Posterior cingulate gyrus (tissue), 11 donors: ENCODE data around the gene PIGR.

Experiments
- DNase-seq, 10 donors: peaks; one replicate each; pipeline versions ENCODE4 v3.0.0 to v3.0.0-alpha.2; 2020 to 2021; ENCODE audit warnings: mixed read lengths in 3 of 10
- intact Hi-C: fragments of 100-400 bp; cut with DNase I; formaldehyde crosslinking; loops from one replicate; pipeline ENCODE4 v1.15.1; 2023

PIGR gene, protein sequence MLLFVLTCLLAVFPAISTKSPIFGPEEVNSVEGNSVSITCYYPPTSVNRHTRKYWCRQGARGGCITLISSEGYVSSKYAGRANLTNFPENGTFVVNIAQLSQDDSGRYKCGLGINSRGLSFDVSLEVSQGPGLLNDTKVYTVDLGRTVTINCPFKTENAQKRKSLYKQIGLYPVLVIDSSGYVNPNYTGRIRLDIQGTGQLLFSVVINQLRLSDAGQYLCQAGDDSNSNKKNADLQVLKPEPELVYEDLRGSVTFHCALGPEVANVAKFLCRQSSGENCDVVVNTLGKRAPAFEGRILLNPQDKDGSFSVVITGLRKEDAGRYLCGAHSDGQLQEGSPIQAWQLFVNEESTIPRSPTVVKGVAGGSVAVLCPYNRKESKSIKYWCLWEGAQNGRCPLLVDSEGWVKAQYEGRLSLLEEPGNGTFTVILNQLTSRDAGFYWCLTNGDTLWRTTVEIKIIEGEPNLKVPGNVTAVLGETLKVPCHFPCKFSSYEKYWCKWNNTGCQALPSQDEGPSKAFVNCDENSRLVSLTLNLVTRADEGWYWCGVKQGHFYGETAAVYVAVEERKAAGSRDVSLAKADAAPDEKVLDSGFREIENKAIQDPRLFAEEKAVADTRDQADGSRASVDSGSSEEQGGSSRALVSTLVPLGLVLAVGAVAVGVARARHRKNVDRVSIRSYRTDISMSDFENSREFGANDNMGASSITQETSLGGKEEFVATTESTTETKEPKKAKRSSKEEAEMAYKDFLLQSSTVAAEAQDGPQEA

DNA sequence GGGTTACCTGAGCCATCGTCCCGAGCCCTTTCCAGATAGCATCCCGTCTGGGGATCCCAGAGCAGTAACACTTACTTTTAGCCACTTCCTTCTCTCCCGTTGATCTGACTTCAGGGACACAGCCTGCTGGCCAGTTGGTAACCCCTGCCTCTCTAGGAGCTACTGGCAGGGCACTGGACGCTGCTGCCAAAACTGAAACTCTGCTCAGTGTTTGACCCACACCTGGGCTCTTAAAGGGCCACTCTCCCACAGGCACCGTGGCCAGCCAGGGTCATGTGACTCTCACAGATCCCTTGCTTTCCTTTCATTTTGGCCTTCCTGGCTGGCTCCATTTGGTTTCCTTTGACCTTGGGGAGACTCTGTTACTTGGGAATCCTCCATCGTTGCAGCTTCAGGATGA, at the start of gene PIGR:
PIGR (minus strand) TSS at position 206 of the 400 bp plus-strand sequence. CDS start 5,935 bp downstream, outside the sequence.
- no peak for DNase-seq
- intact Hi-C loops = no loop called here

DNA sequence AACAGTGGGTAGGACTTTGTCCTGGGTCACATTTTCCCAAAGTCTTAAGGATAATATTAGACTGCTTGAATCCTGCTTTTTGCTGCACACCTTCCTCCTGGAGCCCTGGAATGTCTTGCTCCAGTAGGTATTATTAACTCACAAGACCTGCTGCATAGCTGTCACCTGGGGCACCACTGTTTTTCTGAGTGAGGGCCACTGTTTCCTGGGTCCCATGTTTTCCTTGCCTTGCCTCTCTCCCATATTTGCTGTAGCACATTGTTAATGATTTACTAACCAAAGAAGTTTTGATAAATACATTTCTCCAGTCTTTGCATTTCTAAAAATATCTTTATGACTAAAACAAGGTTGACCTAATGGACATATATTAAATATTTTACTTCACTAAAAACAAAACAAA, 46.5 kb upstream of the PIGR start:
- no peak for DNase-seq
- intact Hi-C loops = no loop called here

DNA sequence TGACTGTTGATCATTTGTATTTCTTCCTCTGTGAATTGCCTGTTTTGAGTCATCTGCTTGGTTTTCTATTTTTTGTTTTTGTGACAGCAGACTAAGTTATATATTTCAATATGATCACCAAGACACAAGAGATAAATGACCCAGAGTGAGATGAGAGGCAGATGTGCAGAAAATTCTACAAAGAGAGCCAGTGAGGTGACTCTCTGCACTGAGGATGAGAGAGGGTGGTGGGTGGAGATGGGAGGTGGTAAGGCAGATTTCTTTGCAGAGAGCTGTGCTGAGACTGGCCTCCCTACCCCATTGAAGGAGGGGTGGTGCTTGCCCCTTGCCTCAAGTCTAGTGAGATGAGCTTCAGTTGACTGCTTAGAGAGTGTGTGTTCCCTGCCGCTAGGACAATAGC, 41.6 kb upstream of the PIGR start:
- DNase-seq = no peak
- intact Hi-C loops = loop anchor here (10.0 kb wide), 1 partner anchor 493 kb away; no protein-coding TSS in a partner anchor

DNA sequence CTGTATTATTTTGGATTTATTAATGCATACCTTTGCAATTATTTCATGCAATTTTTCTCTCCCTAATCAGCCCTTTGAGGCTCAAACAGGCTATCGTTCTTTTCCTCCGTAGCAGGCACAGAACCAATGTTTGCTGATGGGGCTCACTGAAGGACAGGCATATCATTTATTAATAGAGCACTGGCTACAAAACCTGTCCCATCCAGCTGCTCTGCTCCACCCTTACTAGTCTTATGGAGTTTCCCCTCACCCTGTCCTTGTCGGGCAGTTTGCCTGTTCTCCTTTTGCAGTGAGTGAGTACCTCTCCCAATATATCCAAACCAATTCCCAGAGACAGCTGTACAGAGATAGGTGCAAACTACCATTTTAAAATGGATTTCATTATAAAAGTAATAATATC, 40.6 kb upstream of the PIGR start:
- intact Hi-C loops = loop anchor here (10.0 kb wide), 1 partner anchor 492 kb away; no protein-coding TSS in a partner anchor

DNA sequence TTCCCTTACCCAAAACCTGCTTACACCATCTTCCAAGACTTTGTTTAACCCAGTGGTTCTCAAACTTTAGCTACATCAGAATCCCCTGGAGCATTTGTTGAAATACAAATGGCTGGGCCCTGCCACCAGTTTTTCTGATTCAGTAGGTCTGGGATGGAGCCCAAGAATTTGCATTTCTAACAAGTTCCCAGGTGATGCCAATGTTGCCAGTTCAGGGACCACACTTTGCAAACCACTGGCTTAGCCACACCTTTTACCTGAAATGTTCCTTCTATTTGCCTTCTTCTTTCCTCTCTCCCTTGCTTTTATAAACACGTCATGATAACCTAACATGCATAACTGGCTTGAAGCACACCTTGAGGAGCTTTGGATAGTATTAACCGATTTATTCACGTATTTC, 40.1 kb upstream of the PIGR start:
- DNase-seq = no peak

More for the DNA sequence above, 40.6 kb upstream of the PIGR start:
- no peak for DNase-seq

DNA sequence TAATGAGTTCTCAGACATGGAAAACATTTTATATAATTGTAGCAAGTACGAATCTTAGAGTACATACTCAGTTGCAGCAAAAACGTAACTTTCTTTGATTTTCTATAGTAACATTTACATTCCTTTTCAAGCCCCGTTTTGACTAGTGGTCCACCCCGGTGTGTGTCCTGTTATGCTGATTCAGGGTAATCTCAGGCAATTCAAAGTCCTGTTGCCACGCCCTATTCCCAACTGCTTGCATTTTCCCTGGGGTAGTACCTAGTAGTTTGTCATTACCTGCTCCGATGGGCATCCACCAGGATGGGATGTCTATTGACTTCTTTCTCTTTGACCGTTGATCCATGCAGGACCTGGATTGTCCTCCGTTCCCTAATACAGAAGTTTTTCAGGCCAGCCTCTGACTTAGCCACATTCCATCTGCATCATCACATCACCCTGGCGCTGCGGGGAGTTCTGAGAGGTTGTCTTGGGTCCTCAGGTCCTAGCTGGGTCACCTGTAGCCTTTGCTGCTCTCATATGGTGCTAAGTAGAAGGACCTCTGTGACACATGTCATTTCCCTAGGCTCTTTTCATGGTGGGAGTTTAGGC, 39.0 kb upstream of the PIGR start:
- intact Hi-C loops = loop anchor here (10.0 kb wide), 1 partner anchor 490 kb away; no protein-coding TSS in a partner anchor
- DNase-seq = no peak

More for the DNA sequence above, 40.1 kb upstream of the PIGR start:
- intact Hi-C loops = loop anchor here (10.0 kb wide), 1 partner anchor 492 kb away; no protein-coding TSS in a partner anchor

DNA sequence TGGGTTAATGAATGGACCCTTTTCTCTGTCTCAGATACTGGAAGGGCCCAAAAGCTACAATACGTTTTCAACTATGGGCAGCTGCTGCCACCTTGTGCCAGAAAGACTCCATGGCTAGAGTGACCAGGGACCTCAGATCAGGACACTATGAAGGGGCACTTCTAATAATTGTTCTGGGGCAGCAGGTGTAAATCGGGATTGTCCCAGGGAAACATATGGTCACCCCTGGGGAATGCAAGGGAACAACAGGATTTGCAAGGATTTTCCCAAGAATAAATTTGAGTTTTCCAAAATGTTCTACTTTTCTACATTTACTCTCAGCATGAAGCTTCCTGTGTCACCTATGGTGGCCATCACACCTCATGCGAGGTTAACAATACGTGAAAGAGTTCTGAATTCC, 36.0 kb upstream of the PIGR start:
- intact Hi-C loops = loop anchor here (2.0 to 10.0 kb wide), 3 partner anchors 250 to 487 kb away; partner anchors contain the start of gene DYRK3
- DNase-seq = peak in 8 of 10 donors; percentile 16 to 93 (median 66)

DNA sequence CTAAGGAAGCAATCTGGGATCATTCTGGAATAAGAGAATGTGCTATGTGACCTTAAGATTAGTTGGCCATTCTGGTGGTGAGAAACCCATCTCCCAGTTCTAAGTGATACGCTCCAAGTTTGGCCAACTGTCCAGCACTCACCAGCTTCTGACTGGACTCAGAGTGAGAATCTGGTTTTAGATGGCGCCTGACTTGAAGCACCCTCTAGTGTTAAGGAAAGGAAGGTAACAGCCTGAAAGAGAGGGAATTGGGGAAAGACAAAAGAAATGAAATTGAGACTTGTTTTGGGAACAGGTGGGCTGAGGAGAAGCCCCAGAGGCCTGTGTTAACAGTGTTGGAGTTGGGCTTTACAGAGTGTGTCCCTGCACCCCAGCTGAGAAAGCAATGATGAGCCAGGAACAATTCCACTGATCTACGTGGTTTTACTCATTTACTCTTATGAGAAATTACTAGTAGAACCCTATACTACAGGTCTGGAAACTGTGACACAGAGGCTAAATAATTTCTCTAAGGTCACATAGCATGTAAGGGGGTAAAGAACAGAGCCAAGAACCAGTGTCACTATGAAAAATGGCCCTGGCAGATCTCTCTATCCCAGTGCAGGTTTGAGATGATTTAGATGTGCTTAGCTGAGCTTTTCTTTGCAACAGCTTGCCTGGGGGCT, 33.2 kb upstream of the PIGR start:
- no peak for DNase-seq
- intact Hi-C loops = loop anchor here (5.0 to 10.0 kb wide), 2 partner anchors 247 to 485 kb away; no protein-coding TSS in a partner anchor

DNA sequence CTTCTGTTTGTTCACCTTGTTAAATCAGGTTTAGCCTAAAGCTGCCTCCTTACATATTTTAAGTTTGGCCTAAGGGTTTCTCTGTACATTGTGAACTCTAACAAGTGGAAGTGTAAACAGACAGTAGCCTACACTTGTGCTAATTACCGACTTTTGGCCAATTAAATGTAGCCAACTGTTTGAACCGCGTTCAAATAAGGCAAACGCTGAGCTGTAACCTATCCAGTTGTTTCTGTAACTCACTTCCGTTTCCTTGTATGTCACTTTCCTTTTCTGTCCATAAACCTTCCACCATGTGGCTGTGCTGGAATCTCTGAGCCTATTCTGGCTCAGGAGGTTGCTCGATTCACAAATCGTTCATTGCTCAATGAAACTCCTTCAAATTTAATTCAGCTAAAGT, 32.0 kb upstream of the PIGR start:
- intact Hi-C loops = no loop called here

DNA sequence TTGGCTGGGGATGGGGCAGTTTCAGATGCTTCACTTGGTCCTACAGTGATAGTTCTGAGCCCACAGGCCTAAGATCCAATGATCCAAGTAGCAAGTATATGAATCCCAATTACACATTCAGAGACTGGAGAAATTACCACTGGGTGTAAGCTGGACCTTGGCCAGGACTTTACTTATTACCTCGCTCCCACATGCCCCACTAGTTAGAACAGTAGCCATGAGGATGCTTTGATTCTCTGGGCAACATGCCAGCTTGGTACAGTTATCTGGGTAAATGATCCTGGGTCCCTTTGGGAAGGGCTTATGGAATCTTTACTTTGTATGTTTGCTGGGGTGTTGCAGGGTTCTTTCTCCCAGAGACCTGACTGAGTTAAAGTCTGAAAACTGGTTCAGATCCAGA, 29.0 kb upstream of the PIGR start:
- intact Hi-C loops = no loop called here

More for the DNA sequence above, 32.0 kb upstream of the PIGR start:
- DNase-seq = no peak

DNA sequence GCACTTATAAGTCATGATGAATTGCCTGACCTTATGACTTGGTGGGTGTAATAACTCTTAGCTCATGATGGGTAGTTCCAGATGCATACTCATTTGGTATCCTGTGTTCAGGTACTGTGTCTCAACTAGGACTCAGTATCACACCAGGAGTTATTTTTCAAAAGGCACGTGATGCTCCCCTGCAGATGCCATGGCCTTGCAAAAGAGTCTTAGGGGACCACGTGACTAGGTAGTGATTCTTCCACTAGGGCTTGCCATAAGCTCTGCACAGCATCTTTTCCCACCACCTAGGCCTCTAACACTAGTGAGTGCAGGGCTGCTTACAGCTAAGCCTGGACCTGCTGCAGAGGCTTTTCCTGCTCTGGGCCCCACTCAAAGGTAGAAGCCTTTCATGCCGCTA, 27.9 kb upstream of the PIGR start:
- intact Hi-C loops = no loop called here
- DNase-seq = no peak

More for the DNA sequence above, 29.0 kb upstream of the PIGR start:
- no peak for DNase-seq

DNA sequence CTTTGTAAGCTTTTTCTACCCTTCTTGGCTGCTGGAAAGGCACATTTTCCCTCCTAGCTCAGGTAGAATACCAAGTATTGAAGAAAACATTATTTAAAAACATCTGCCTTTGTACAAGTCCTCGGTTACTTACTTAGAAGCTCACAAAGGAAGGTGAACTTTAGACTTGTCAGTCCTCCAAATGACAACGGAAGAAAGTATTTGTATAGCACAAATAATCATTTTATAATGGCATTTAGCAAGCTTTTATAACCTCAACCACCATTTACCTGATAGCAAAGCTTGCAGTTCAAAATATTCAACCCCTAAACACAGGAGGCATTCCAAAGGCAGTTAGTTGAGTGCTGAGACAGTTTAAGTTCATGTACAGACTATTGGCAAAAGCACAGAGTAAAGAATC, 26.5 kb upstream of the PIGR start:
- intact Hi-C loops = no loop called here
- no peak for DNase-seq

DNA sequence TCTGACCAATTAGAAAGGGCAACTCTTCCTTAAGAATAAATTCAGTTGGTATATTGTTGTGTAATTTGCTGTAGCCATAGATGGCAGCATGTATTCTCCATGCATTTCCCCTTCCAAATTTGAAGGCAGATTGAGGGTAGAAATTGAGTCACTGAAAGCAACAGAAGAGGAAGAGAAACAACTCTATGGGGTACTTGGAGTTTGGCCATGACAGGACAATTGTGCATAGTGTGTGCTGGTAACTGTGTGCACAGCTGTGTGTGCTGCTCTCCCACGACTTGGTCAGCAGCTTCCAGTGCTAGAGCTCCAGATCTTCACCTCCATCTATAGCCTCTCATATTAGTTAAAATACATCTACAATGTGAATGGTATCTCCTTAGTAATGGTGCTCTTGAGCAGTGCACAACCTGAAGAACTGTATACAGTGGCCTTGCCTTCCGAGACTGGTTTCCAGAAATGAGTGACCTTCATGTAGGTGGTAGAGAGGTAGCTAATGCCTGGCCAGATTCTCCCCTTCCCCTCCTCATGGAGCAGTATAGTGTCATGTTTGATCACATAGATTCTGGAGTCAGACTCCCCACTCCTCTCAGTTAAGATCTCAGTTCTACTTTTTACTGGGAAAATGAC, 24.9 kb upstream of the PIGR start:
- DNase-seq = no peak
- intact Hi-C loops = no loop called here

DNA sequence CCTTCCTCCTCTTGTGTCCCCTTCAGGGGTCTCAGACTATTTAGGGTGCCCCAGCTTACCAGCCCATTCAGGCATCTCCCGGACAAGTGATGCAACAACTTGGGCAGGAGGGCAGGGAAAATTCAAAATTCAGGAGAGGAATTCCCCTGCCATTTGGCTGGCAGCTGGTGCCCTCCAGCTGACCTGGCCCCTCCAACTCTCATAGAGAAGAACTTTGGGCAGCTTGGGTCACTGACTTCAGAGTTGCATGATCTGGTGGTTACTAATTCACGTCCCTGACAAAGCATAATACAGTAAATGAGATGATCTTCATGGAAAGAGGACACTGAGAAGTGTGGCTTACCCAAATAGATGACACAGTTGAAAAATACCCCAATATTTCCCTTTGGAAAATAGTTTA, 24.2 kb upstream of the PIGR start, which contains the start of gene FCAMR:
FCAMR (minus strand) TSS at position 15 of the 400 bp plus-strand sequence. CDS start 335 bp downstream, outside the sequence.
- no peak for DNase-seq
- intact Hi-C loops = no loop called here

DNA sequence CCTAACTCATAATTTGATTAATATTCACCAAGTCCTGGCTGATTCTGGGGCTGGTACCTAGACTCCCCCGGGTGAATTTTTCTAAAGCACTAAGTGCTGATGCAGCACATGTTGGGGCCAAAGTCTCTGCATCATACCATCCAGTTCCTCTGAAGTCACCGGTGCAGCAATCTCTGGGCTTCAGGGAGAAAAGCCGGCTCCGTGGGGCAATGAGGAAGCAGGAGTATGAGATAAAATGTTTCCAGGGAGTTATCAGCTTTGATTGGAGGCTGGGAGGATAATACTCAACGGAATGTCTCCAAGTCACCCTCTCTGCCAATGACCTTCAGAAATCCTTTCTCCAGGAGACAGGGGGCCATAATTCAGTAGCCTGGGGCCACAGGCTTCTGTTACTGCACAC, 22.8 kb upstream of the PIGR start:
- no peak for DNase-seq
- intact Hi-C loops = no loop called here

DNA sequence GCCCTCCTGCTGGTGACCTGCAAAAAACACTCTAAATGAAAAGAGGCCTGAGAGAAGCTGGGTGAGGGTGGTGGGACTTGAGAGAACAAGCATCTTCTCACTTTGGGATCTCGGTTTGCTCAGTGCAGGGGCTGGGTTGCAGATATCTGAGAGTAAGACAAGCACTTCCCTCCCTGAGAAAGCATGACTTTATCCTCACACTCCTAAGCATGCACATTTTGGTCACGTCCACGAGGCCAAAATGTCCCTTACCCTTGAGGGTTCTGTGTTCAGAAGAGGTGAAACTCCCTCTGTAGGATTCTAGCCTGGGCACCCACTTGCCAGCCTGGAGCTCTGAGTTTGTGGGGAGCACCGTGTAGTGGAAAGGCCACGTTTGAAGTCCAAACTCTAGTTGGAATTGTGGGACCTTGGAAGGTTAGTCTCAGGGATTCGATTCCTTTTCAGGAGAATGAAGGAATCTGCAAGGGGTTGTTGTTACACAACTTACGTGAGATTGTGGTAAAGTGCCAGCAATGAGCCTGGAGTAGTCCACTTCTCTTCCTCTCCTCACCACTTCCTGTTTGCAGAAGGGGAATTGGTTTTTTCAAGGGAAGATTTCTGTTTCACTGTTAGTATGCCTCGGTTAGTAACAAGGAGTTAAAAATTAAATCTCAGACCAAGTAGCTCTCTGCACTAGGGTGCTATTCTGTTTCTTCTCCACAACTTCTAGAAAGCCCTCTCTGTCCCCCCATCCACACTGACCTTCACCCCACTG, 21.0 kb upstream of the PIGR start:
- intact Hi-C loops = no loop called here
- no peak for DNase-seq

DNA sequence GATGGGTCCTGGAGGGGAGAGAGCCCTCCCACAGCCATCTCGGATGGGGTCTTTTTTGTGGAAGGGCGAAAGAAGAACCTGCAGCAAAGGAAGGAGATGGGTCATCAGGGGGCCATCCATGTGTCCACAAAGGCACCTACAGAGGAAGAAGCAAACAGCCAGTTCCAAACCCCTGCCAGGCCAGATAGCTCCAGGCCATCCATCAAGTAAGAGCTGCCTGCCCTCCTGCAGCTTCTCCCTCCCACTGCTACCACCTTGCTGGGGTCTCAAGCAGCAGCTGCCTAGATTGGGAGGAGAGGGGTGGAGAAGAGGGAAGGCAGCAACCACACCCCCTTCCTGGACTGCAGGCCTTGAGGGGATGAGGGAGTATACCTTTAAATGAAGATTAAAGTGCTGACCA, 19.5 kb upstream of the PIGR start:
- intact Hi-C loops = no loop called here
- no peak for DNase-seq

DNA sequence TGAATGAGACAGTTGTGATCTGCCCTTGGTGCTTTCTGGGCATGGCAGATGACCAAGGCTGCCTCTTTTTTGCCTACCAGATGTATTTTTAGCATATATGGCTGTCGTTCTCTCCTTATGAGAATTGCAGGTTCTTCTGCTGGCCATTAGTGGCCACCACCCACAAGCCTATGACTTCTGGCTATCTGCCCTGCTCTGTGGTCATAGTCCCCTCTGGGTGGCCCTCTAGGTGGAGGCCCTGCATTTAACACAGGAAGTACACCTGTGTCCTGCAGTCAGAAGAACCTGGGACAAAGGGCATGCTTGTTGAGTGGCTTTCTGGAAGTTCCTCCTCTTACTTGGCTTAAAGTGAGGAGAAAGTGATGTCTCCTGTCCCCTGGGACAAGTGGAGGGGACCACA, 17.5 kb upstream of the PIGR start:
- intact Hi-C loops = no loop called here
- no peak for DNase-seq

DNA sequence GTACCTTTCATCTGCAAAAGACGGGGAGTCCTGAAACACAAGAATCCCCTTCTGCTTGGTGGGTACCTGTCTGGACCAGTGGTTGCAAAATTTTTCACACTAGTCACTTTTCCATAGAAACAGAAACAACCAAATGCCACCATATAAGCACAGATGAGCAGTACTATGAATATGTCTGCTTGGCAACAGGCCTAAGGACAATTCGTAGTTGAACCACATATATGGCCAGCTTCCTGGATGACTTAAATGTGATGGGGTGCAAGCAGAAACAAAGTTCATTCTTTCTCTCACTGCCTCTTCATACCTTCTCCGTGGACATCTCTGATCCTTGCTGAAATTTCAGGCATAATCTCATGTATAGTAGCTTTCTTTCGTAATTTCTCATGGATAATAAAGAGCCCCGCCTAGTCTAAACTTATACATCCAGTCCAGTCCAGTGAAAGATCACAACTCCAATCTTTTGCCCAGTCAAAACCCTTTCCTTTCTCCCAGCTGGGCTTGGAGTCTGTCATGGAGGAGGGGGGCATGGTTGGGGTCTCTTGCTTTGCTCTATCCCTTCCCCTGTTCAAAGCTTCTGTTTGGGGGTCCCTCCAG, 16.9 kb upstream of the PIGR start:
- intact Hi-C loops = no loop called here
- DNase-seq = no peak
